Activated gamma-delta T cell treated with Interleukin-2 at 50 U/mL for 16 hours (primary cell): ENCODE measurements around the gene FMNL2.

Source experiments
- DNase-seq: peaks from one replicate; pipeline ENCODE4 v3.0.0-alpha.2; 2020

The FMNL2 gene

GRCh38 chr2:152682663-152683062, 347.7 kb downstream of the FMNL2 start:
- DNase-seq: no peak

GRCh38 chr2:152683400-152683799, 348.4 kb downstream of the FMNL2 start:
- DNase-seq: no peak

- DNase-seq: no peak
Observed at GRCh38 chr2:152686321-152686720, 351.3 kb downstream of the FMNL2 start.

GRCh38 chr2:152693033-152693432, 358.1 kb downstream of the FMNL2 start:
- no peak for DNase-seq

- no peak for DNase-seq
Observed at GRCh38 chr2:152694161-152694661, 359.2 kb downstream of the FMNL2 start.

GRCh38 chr2:152695763-152696162, 360.8 kb downstream of the FMNL2 start:
- no peak for DNase-seq

GRCh38 chr2:152696476-152696875, 361.5 kb downstream of the FMNL2 start:
- DNase-seq: no peak
